Neutrophil (primary cell): ENCODE data around the gene ANO2.

Experiments used
- H3K27ac ChIP-seq: fragments of 200-600 bp; sonication (generic); 2 replicates; pipeline ENCODE4 v1.5.1; 2016; ENCODE audit warnings: mild to moderate bottlenecking, moderate library complexity
- H3K27me3 ChIP-seq: fragments of 200-600 bp; sonication (generic); 2 replicates; pipeline ENCODE4 v1.6.0; 2016; ENCODE audit warnings: mild to moderate bottlenecking
- H3K36me3 ChIP-seq: fragments of 200-600 bp; sonication (generic); 2 replicates; pipeline ENCODE4 v1.5.1; 2017
- H3K4me1 ChIP-seq, 2 experiments: fragments of 200-600 bp in 1 of 2; sonication (generic) in 1 of 2; 1 replicate in 1 of 2; 2 replicates in 1 of 2; pipeline versions ENCODE4 v1.5.1 to v1.6.1; 2013 to 2016; ENCODE audit warnings: low read depth in 1 of 2, low read length in 1 of 2, mild to moderate bottlenecking in 1 of 2, moderate library complexity in 1 of 2; ENCODE audit not compliant: control insufficient read depth in 1 of 2, insufficient read depth in 1 of 2
- H3K4me3 ChIP-seq, 2 experiments: fragments of 200-600 bp in 1 of 2; sonication (generic) in 1 of 2; 1 replicate in 1 of 2; 2 replicates in 1 of 2; pipeline ENCODE4 v1.5.1; 2013 to 2016; ENCODE audit warnings: low read depth in 1 of 2, low read length in 1 of 2, mild to moderate bottlenecking in 1 of 2, moderate library complexity in 1 of 2
- H3K9me3 ChIP-seq: fragments of 200-600 bp; sonication (generic); 2 replicates; pipeline ENCODE4 v1.5.1; 2016
- CTCF ChIP-seq: fragments of 200-600 bp; sonication (generic); IDR thresholded peaks from 2 replicates; pipeline ENCODE4 v1.5.1; 2016; ENCODE audit warnings: antibody characterized with exemption

Gene ANO2

GRCh38 chr12:5960783-5961182, 15.7 kb upstream of the ANO2 start:
- no peak for TF ChIP-seq CTCF
- H3K27me3 ChIP-seq: peaks cover 7% of the 10 kb centered on the region

GRCh38 chr12:5956987-5957386, 11.9 kb upstream of the ANO2 start:
- Histone ChIP-seq H3K27ac (no peak overlapping the region), H3K36me3 (no peaks in the 10 kb centered on the region), H3K4me3 (no peak overlapping the region), H3K4me1 (no peaks in the 10 kb centered on the region), H3K27me3 (no peaks in the 10 kb centered on the region), H3K9me3 (peaks cover 4% of the 10 kb centered on the region)
- no peak for TF ChIP-seq CTCF

More at GRCh38 chr12:5960783-5961182, 15.7 kb upstream of the ANO2 start:
- Histone ChIP-seq H3K36me3 (no peaks in the 10 kb centered on the region), H3K27ac (no peak overlapping the region), H3K4me1 (no peaks in the 10 kb centered on the region), H3K9me3 (peaks cover 4% of the 10 kb centered on the region), H3K4me3 (no peak overlapping the region)

- Histone ChIP-seq H3K9me3 (peaks cover 4% of the 10 kb centered on the region), H3K27me3 (peaks cover 11% of the 10 kb centered on the region), H3K27ac (no peak overlapping the region), H3K4me3 (no peak overlapping the region), H3K36me3 (no peaks in the 10 kb centered on the region), H3K4me1 (no peaks in the 10 kb centered on the region)
- TF ChIP-seq CTCF: no peak
Measured at GRCh38 chr12:5954661-5955060, 9.6 kb upstream of the ANO2 start.

GRCh38 chr12:5953835-5954586, 9.0 kb upstream of the ANO2 start:
- no peak for TF ChIP-seq CTCF
- peaks cover 18% of the 10 kb centered on the region for H3K27me3 ChIP-seq

GRCh38 chr12:5952031-5952430, 7.0 kb upstream of the ANO2 start:
- Histone ChIP-seq H3K4me1 (no peaks in the 10 kb centered on the region), H3K27me3 (peaks cover 36% of the 10 kb centered on the region), H3K27ac (no peak overlapping the region), H3K9me3 (peaks cover 2% of the 10 kb centered on the region), H3K36me3 (no peaks in the 10 kb centered on the region), H3K4me3 (no peak overlapping the region)
- TF ChIP-seq CTCF: no peak

More at GRCh38 chr12:5953835-5954586, 9.0 kb upstream of the ANO2 start:
- no peaks in the 10 kb centered on the region for H3K36me3 ChIP-seq
- no peaks in the 10 kb centered on the region for H3K4me1 ChIP-seq
- H3K27ac ChIP-seq: no peak overlapping the region
- H3K9me3 ChIP-seq: peaks cover 4% of the 10 kb centered on the region
- no peak overlapping the region for H3K4me3 ChIP-seq
